Upper lobe of left lung (tissue), 6 donors: ENCODE data around the gene GLRA3. TPM values are rescaled to one million over a fixed set of nuclear protein-coding genes. Genes with fewer than 3 reads are reported as not detected.

ENCODE experiments used
- ATAC-seq, 2 donors: fragments of 200-7000 bp; cut with Tn5 transposase; one replicate each; pipeline ENCODE4 v1.9.1; 2022; ENCODE audit warnings: mild to moderate bottlenecking in 2 of 2, moderate library complexity in 2 of 2; ENCODE audit not compliant: low FRiP score in 2 of 2
- DNase-seq, 2 donors: peaks; one replicate each; pipeline ENCODE4 v3.0.0-alpha.2; 2019 to 2020
- H3K27ac ChIP-seq, 4 donors: fragments of 200-600 bp; sonication (generic); one replicate each; pipeline ENCODE4 v1.5.1; 2016 to 2019
- H3K27me3 ChIP-seq, 4 donors: fragments of 200-600 bp; sonication (generic); one replicate each; pipeline ENCODE4 v1.5.1; 2017 to 2019
- H3K36me3 ChIP-seq, 4 donors: fragments of 200-600 bp; sonication (generic); one replicate each; pipeline ENCODE4 v1.5.1; 2016 to 2019
- H3K4me1 ChIP-seq, 4 donors: fragments of 200-600 bp; sonication (generic); one replicate each; pipeline ENCODE4 v1.5.1; 2018 to 2019
- H3K4me3 ChIP-seq, 4 donors: fragments of 200-600 bp; sonication (generic); one replicate each; pipeline ENCODE4 v1.5.1; 2017 to 2019; ENCODE audit warnings: mild to moderate bottlenecking in 2 of 4, moderate library complexity in 1 of 4
- H3K9me3 ChIP-seq, 4 donors: fragments of 200-600 bp; sonication (generic); one replicate each; pipeline ENCODE4 v1.5.1; 2018 to 2019
- EP300 ChIP-seq, 4 donors: sonication (generic); formaldehyde crosslinking; IDR thresholded peaks; one replicate each; pipeline ENCODE4 v1.5.1; 2017; ENCODE audit warnings: antibody characterized with exemption in 4 of 4, control low read depth in 2 of 4
- POLR2A ChIP-seq, 4 donors: fragments of 450-650 bp; IDR thresholded peaks; one replicate each; pipeline ENCODE4 v1.5.1; 2016 to 2017; ENCODE audit warnings: antibody characterized with exemption in 4 of 4, mild to moderate bottlenecking in 2 of 4
- POLR2AphosphoS5 ChIP-seq, 2 donors: sonication (generic); formaldehyde crosslinking; IDR thresholded peaks; one replicate each; pipeline ENCODE4 v1.5.1; 2017; ENCODE audit warnings: antibody characterized with exemption in 2 of 2
- WGBS, 2 donors: methylation state at CpG; one replicate each; pipeline ENCODE4 v1.1.5; 2017 to 2018; 5-methylcytosine and 5-hydroxymethylcytosine counted together
- total RNA-seq, 6 donors: library from RNA; depleted of rRNA in 4 of 6; stranded (reverse); fragments of >200 nt in 4 of 6; gene quantifications; one replicate each; pipeline versions ENCODE4 v1.1.0 to v1.2.1, GENCODE V29; 2016 to 2021
- TF ChIP-seq, protein P1 (sequence below), 6 experiments: fragments of 450-650 bp in 4 of 6; fragments of 200-600 bp in 2 of 6; sonication (generic) in 2 of 6; IDR thresholded peaks; one replicate each; pipeline ENCODE4 v1.5.1; 2016 to 2019; ENCODE audit warnings: antibody characterized with exemption in 6 of 6
- donor health status: DM: no; HTN: no; CAD: no; lungs with moderate emphysema.
- donor health status: DM: no; HTN: yes; CAD: no; lungs with severe emphysema.

GLRA3 gene
- total RNA-seq, 6 donors from 2014 or later, result 0.03 to 0.33 (median 0.15) TPM; not detected in 3

DNA sequence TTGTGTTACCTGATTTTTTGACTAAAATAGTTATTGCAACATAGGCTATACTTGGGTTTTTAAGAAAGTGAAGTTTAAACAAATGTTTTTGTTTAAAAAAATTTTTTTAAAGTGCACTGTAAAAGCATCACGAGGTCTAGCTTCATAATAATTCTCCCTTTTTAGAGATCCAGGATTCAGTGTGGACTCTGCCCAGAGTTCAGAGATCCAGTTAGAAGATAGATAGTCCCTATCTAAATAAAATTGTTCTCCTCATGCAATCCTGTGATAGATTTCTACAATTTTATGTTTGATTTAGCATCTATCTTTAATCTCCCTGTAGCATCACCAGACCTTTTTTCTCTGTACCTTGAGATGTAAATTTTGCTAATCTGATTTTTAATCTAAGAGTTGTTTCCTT lies 221.3 kb downstream of the GLRA3 start:
- 52 to 60% methylated on average over 1 of the region's 1 CpG for WGBS, 2 donors

GRCh38 chr4:174604198-174604597 lies 224.8 kb downstream of the GLRA3 start:
- no peak for DNase-seq
- no peak overlapping the region for H3K4me3 ChIP-seq
- peak overlapping the region in 2 of 4 donors; percentile 24 to 38 for H3K27ac ChIP-seq

More for the DNA sequence above, 221.3 kb downstream of the GLRA3 start:
- peaks cover 0 to 8% (median 0%) of the 10 kb centered on the region in 4 donors for H3K9me3 ChIP-seq
- ATAC-seq, result no peak
- no peaks in the 10 kb centered on the region for H3K27me3 ChIP-seq
- TF ChIP-seq, protein P1, sequence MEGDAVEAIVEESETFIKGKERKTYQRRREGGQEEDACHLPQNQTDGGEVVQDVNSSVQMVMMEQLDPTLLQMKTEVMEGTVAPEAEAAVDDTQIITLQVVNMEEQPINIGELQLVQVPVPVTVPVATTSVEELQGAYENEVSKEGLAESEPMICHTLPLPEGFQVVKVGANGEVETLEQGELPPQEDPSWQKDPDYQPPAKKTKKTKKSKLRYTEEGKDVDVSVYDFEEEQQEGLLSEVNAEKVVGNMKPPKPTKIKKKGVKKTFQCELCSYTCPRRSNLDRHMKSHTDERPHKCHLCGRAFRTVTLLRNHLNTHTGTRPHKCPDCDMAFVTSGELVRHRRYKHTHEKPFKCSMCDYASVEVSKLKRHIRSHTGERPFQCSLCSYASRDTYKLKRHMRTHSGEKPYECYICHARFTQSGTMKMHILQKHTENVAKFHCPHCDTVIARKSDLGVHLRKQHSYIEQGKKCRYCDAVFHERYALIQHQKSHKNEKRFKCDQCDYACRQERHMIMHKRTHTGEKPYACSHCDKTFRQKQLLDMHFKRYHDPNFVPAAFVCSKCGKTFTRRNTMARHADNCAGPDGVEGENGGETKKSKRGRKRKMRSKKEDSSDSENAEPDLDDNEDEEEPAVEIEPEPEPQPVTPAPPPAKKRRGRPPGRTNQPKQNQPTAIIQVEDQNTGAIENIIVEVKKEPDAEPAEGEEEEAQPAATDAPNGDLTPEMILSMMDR (IDR thresholded peaks at IDR 0.05), result no peak
- TF ChIP-seq EP300 (IDR thresholded peaks at IDR 0.05) (no peak), POLR2A (IDR thresholded peaks at IDR 0.05) (no peak), POLR2AphosphoS5 (IDR thresholded peaks at IDR 0.05) (no peak)
- no peak for DNase-seq
- H3K4me3 ChIP-seq, result no peak overlapping the region
- no peak overlapping the region for H3K27ac ChIP-seq
- no peaks in the 10 kb centered on the region for H3K36me3 ChIP-seq
- H3K4me1 ChIP-seq, result peaks cover 0 to 6% (median 3%) of the 10 kb centered on the region in 4 donors

DNA sequence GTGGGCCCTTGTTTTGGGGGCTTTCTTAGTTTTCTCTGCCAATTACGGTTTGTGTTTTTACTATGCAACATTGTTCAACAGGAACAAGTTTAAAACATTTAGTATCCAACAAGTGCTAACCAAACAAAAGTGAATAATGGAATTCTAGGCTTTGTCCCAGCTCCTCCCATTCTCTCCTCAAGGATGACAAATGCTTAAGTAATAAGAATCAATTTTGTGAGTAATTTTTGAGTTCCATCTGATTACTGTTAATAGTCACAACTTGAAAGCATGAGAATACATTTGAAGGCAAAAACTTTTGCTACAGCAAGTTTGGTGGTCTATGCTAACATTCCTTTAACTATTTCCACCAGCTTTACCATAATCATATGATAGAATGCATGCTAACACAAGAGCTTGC lies 228.7 kb downstream of the GLRA3 start:
- Histone ChIP-seq H3K27ac (no peak overlapping the region), H3K27me3 (no peaks in the 10 kb centered on the region), H3K9me3 (no peaks in the 10 kb centered on the region), H3K4me3 (no peak overlapping the region), H3K36me3 (no peaks in the 10 kb centered on the region), H3K4me1 (peaks cover 0 to 6% (median 3%) of the 10 kb centered on the region in 4 donors)
- DNase-seq, result no peak
- no peak for ATAC-seq
- TF ChIP-seq, protein P1 (IDR thresholded peaks at IDR 0.05), result no peak
- TF ChIP-seq EP300 (IDR thresholded peaks at IDR 0.05) (no peak), POLR2AphosphoS5 (IDR thresholded peaks at IDR 0.05) (no peak), POLR2A (IDR thresholded peaks at IDR 0.05) (no peak)
- 61 to 71% methylated on average over 1 of the region's 1 CpG for WGBS, 2 donors

More at GRCh38 chr4:174604198-174604597, 224.8 kb downstream of the GLRA3 start:
- Histone ChIP-seq H3K36me3 (no peaks in the 10 kb centered on the region), H3K9me3 (no peaks in the 10 kb centered on the region), H3K27me3 (no peaks in the 10 kb centered on the region), H3K4me1 (peaks cover 0 to 6% (median 3%) of the 10 kb centered on the region in 4 donors)
- 13 to 23% methylated on average over 4 of the region's 4 CpGs for WGBS, 2 donors
- TF ChIP-seq EP300 (IDR thresholded peaks at IDR 0.05) (peak in 1 of 4 donors; percentile 63), POLR2A (IDR thresholded peaks at IDR 0.05) (no peak), POLR2AphosphoS5 (IDR thresholded peaks at IDR 0.05) (peak; percentile 9 to 46)
- TF ChIP-seq, protein P1 (IDR thresholded peaks at IDR 0.05), result no peak
- peak; percentile 60 to 87 for ATAC-seq

- TF ChIP-seq POLR2A (IDR thresholded peaks at IDR 0.05) (no peak), EP300 (IDR thresholded peaks at IDR 0.05) (no peak), POLR2AphosphoS5 (IDR thresholded peaks at IDR 0.05) (no peak)
- TF ChIP-seq, protein P1 (IDR thresholded peaks at IDR 0.05), result no peak
- no peak for ATAC-seq
- WGBS, 2 donors, result 82 to 87% methylated on average over 3 of the region's 3 CpGs
Measured at GRCh38 chr4:174598800-174599199, 230.2 kb downstream of the GLRA3 start.

DNA sequence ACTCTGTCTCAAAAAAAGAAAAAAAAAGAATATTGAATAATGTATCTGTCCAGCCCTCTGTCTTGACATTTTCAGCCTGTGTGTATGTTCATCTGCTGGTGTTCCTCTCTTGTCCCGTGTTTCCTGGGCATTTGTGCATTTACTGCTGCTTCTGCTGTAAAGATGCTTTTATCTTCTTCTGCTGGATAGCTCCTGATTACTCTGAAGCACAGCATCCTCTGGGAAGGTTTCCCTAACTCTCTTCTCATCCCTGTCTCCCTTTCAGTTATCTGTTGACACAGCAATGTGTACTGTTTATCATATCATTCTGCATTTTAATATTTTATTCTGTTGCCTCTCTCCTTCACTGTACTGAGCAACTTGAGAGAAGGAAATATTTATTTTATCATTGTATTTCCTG lies 232.5 kb downstream of the GLRA3 start:
- Histone ChIP-seq H3K27me3 (no peaks in the 10 kb centered on the region), H3K4me1 (peaks cover 0 to 15% (median 10%) of the 10 kb centered on the region in 4 donors), H3K36me3 (no peaks in the 10 kb centered on the region), H3K27ac (no peak overlapping the region), H3K4me3 (no peak overlapping the region), H3K9me3 (no peaks in the 10 kb centered on the region)
- ATAC-seq (no peak), DNase-seq (no peak)
- 67 to 73% methylated on average over 1 of the region's 1 CpG for WGBS, 2 donors
- no peak for TF ChIP-seq EP300 (IDR thresholded peaks at IDR 0.05)
- TF ChIP-seq POLR2A (IDR thresholded peaks at IDR 0.05), result no peak
- TF ChIP-seq POLR2AphosphoS5 (IDR thresholded peaks at IDR 0.05), result no peak
- TF ChIP-seq, protein P1 (IDR thresholded peaks at IDR 0.05), result no peak

More at GRCh38 chr4:174598800-174599199, 230.2 kb downstream of the GLRA3 start:
- no peak overlapping the region for H3K27ac ChIP-seq
- no peaks in the 10 kb centered on the region for H3K9me3 ChIP-seq
- H3K27me3 ChIP-seq, result no peaks in the 10 kb centered on the region
- H3K4me3 ChIP-seq, result no peak overlapping the region
- H3K4me1 ChIP-seq, result peaks cover 0 to 3% (median 1%) of the 10 kb centered on the region in 4 donors
- no peaks in the 10 kb centered on the region for H3K36me3 ChIP-seq
- DNase-seq, result no peak
